Liver (tissue), 9 donors: Measurements from ENCODE around the gene TMEM176A. TPM values are rescaled to one million over a fixed set of nuclear protein-coding genes. Genes with fewer than 3 reads are reported as not detected.

Experiments used
- DNase-seq: peaks from one replicate; pipeline ENCODE4 v3.0.0-alpha.2; 2017; ENCODE audit warnings: low spot score
- H3K27ac ChIP-seq, 2 donors: one replicate each; pipeline ENCODE4 v1.7.0; 2013; ENCODE audit warnings: inconsistent platforms in 2 of 2, low read length in 2 of 2, control low read depth in 1 of 2, low read depth in 1 of 2, mild to moderate bottlenecking in 1 of 2
- H3K27me3 ChIP-seq, 4 donors: one replicate each; pipeline versions ENCODE4 v1.6.1 to v1.7.0; 2013; ENCODE audit warnings: low read length in 3 of 4, inconsistent platforms in 1 of 4, mild to moderate bottlenecking in 1 of 4, moderate library complexity in 1 of 4; ENCODE audit not compliant: control insufficient read depth in 4 of 4, insufficient read depth in 4 of 4
- H3K36me3 ChIP-seq, 4 donors: one replicate each; pipeline versions ENCODE4 v1.6.1 to v1.7.0; 2013; ENCODE audit warnings: low read length in 3 of 4, mild to moderate bottlenecking in 3 of 4, low read depth in 1 of 4, moderate library complexity in 1 of 4; ENCODE audit not compliant: control insufficient read depth in 4 of 4, insufficient read depth in 3 of 4
- H3K4me1 ChIP-seq, 4 donors: one replicate each; pipeline versions ENCODE4 v1.6.1 to v1.7.0; 2013; ENCODE audit warnings: low read length in 3 of 4, mild to moderate bottlenecking in 3 of 4, moderate library complexity in 1 of 4; ENCODE audit not compliant: control insufficient read depth in 4 of 4, insufficient read depth in 4 of 4
- H3K4me3 ChIP-seq, 3 donors: one replicate each; pipeline versions ENCODE4 v1.6.1 to v1.7.0; 2013; ENCODE audit warnings: low read length in 3 of 3, control low read depth in 1 of 3, low read depth in 1 of 3, mild to moderate bottlenecking in 1 of 3
- H3K9ac ChIP-seq, 2 donors: one replicate each; pipeline ENCODE4 v1.7.0; 2013; ENCODE audit warnings: low read length in 2 of 2, mild to moderate bottlenecking in 2 of 2, moderate library complexity in 2 of 2, control low read depth in 1 of 2, low read depth in 1 of 2
- H3K9me3 ChIP-seq, 4 donors: one replicate each; pipeline versions ENCODE4 v1.6.1 to v1.7.0; 2013; ENCODE audit warnings: low read length in 3 of 4; ENCODE audit not compliant: control insufficient read depth in 4 of 4
- ATF3 ChIP-seq: IDR thresholded peaks from 2 replicates; pipeline ENCODE4 v1.6.1; 2016; ENCODE audit warnings: antibody characterized with exemption
- EGR1 ChIP-seq, 2 donors: IDR thresholded peaks; 2 replicates each; pipeline ENCODE4 v1.6.1; 2016 to 2018; ENCODE audit warnings: antibody characterized with exemption in 2 of 2, low read depth in 2 of 2
- FOXA1 ChIP-seq: IDR thresholded peaks from 2 replicates; pipeline ENCODE4 v1.6.1; 2016; ENCODE audit warnings: antibody characterized with exemption
- FOXA2 ChIP-seq: IDR thresholded peaks from 2 replicates; pipeline ENCODE4 v1.6.1; 2016; ENCODE audit warnings: antibody characterized with exemption
- GABPA ChIP-seq, 2 donors: IDR thresholded peaks in 1 of 2; conservative IDR thresholded peaks in 1 of 2; 2 replicates each; pipeline ENCODE4 v1.6.1; 2016; ENCODE audit warnings: antibody characterized with exemption in 2 of 2, mild to moderate bottlenecking in 1 of 2, moderate library complexity in 1 of 2
- JUND ChIP-seq, 2 donors: IDR thresholded peaks; 2 replicates each; pipeline ENCODE4 v1.6.1; 2016; ENCODE audit warnings: antibody characterized with exemption in 2 of 2
- MAX ChIP-seq: IDR thresholded peaks from 2 replicates; pipeline ENCODE4 v1.6.1; 2016; ENCODE audit warnings: antibody characterized with exemption
- NR2F2 ChIP-seq: IDR thresholded peaks from 2 replicates; pipeline ENCODE4 v1.6.1; 2016; ENCODE audit warnings: antibody characterized with exemption
- RAD21 ChIP-seq, 2 donors: IDR thresholded peaks; 2 replicates each; pipeline ENCODE4 v1.6.1; 2016; ENCODE audit warnings: antibody characterized with exemption in 2 of 2, mild to moderate bottlenecking in 2 of 2
- REST ChIP-seq: IDR thresholded peaks from 2 replicates; pipeline ENCODE4 v1.6.1; 2016; ENCODE audit warnings: antibody characterized with exemption, mild to moderate bottlenecking
- RXRA ChIP-seq, 2 donors: IDR thresholded peaks; 2 replicates each; pipeline ENCODE4 v1.6.1; 2017 to 2018; ENCODE audit warnings: antibody characterized with exemption in 2 of 2, mild to moderate bottlenecking in 1 of 2
- SP1 ChIP-seq: IDR thresholded peaks from 2 replicates; pipeline ENCODE4 v1.6.1; 2018; ENCODE audit warnings: antibody characterized with exemption, mild to moderate bottlenecking
- TAF1 ChIP-seq: conservative IDR thresholded peaks from 2 replicates; pipeline ENCODE4 v1.6.1; 2016; ENCODE audit warnings: antibody characterized with exemption, mild to moderate bottlenecking
- YY1 ChIP-seq: IDR thresholded peaks from 2 replicates; pipeline ENCODE4 v1.6.1; 2016; ENCODE audit warnings: antibody characterized with exemption, mild to moderate bottlenecking
- ZBTB33 ChIP-seq: IDR thresholded peaks from 2 replicates; pipeline ENCODE4 v1.6.1; 2016; ENCODE audit warnings: antibody characterized with exemption
- WGBS: extraction: QIAGEN DNeasy Blood & Tissue Kit; methylation state at CpG from one replicate; pipeline ENCODE4 v1.1.7; 2013; 5-methylcytosine and 5-hydroxymethylcytosine counted together
- polyA plus RNA-seq, 2 donors: library from polyadenylated mRNA; stranded (reverse) in 1 of 2; unstranded in 1 of 2; fragments of 200-250 nt in 1 of 2; fragments of >200 nt in 1 of 2; fragmentation: Nextera tagmentation in 1 of 2; extraction: Ambion mirVana in 1 of 2; gene quantifications; one replicate each; pipeline versions ENCODE4 v1.2.1 to v1.2.3, GENCODE V29; 2013 to 2015
- total RNA-seq, 2 donors: library from RNA; depleted of rRNA; stranded (reverse); fragments of >200 nt; gene quantifications; one replicate each; pipeline ENCODE4 v1.2.3, GENCODE V29; 2014
- donor health status: healthy.
- donor health status: healthy.
- donor health status: healthy.
- donor health status: healthy.
- donor health status: healthy.

The TMEM176A gene
- total and polyA plus RNA-seq, 4 donors: 346 to 703 (median 539) TPM

- TF ChIP-seq REST (no peak), ZBTB33 (no peak), FOXA1 (no peak), ATF3 (no peak), FOXA2 (no peak), RXRA (IDR thresholded peaks at IDR 0.05) (no peak), MAX (no peak), TAF1 (no peak)
Observed at GRCh38 chr7:150846291-150847115, 45.9 kb downstream of the TMEM176A start (continued).

GRCh38 chr7:150847536-150847935 is 47.0 kb downstream of the TMEM176A start:
- no peak overlapping the region for H3K4me3 ChIP-seq
- no peak overlapping the region for H3K9ac ChIP-seq
- no peak overlapping the region for H3K27ac ChIP-seq
- H3K36me3 ChIP-seq: no peaks in the 10 kb centered on the region
- no peak for TF ChIP-seq RXRA (IDR thresholded peaks at IDR 0.05)
- TF ChIP-seq EGR1 (IDR thresholded peaks at IDR 0.05; ENCODE audit: low read depth in 2 of 2): no peak
- TF ChIP-seq ZBTB33: no peak
- TF ChIP-seq SP1: no peak
- no peak for TF ChIP-seq RAD21 (IDR thresholded peaks at IDR 0.05)
- TF ChIP-seq GABPA (IDR thresholded peaks at IDR 0.05 in 1 of 2, conservative IDR thresholded peaks at IDR 0.05 in 1 of 2): no peak
- TF ChIP-seq JUND (IDR thresholded peaks at IDR 0.05): no peak
- no peak for TF ChIP-seq YY1
- TF ChIP-seq NR2F2: no peak
- no peak for TF ChIP-seq ATF3
- WGBS: 94% methylated on average over 5 of the region's 5 CpGs
- peak; percentile 16 for DNase-seq
- H3K9me3 ChIP-seq: peaks cover 0 to 3% (median 0%) of the 10 kb centered on the region in 4 donors
- H3K27me3 ChIP-seq: no peaks in the 10 kb centered on the region
- no peaks in the 10 kb centered on the region for H3K4me1 ChIP-seq
